T follicular helper cell (primary cell): ENCODE measurements around the gene AHR.

ENCODE experiments used
- DNase-seq: peaks from one replicate; pipeline ENCODE4 v3.0.0-alpha.2; 2020; ENCODE audit warnings: low read depth

AHR gene

GRCh38 chr7:17304926-17305325 lies 6.5 kb downstream of the AHR start:
- no peak for DNase-seq

- DNase-seq = no peak
Measured at GRCh38 chr7:17305387-17306171, 7.1 kb downstream of the AHR start.

DNA sequence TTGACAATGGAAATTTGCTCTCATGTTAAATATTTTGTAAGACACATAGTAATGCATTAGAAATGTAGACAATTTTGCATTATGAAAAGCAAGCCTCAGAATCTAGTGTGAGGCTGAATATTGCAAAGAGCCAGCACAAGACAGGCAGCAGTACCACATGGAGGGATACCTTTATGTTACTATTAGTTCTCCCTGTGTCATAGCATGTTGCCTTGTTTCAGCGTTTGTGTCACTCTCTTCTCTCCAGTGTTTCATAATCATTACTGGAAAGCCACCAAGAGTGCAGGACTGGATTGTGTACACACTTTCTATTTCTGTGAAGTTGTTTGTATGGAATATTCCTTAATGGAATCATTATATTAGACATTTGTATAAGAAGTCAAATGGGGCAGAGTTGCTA lies 8.5 kb downstream of the AHR start:
- no peak for DNase-seq

- no peak for DNase-seq
Measured at GRCh38 chr7:17307558-17307957, 9.1 kb downstream of the AHR start.

DNA sequence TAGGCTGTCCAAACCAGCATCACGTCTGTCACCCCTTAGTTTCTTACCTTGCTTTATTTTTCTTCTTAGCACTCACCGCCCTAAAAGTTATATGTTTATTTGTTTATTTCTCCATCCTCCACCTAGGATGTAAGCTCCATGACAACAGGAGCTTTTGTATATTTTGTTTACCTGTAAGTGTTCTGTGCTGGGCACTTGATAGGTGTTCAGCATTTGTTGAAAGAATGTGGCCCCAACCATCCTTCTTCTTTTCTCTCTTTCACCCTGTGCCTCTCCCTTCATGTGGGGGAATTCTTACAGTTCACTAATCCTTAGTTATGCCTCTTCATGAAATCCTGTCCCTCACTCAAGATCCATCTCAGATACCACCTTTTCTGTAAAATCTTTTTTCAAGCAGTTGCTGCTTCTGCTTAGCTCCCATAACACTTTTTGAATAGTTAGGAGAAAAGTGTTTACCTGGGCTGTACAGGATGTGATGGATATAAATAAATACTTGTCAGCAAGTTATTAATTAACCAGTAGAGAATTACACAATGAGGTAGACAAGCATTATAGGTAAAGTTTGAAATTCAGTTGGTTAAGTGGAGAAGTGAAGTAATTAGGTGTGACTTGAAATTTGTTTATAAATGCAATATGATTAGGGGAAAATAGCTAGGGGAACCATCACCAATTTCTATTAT lies 9.7 kb downstream of the AHR start:
- DNase-seq = no peak

DNA sequence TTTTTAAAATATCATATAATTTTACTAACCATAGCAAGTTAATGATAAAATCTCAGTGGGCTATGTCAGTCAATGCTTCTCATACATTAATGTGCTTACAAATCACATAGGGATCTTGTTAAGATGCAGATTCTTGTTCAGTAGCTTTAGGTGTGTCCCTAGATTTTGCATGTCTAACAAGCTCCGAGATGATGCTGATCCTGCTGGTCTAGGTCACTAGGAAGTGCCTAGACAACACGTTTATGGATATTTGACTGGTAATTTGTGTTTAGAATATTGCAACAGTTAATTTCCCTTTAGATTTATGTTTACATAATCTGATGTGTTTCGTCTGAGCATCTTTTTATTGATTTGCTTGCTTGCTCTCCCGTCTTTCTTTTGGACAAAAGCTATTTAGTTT lies 12.7 kb downstream of the AHR start:
- DNase-seq = no peak

DNA sequence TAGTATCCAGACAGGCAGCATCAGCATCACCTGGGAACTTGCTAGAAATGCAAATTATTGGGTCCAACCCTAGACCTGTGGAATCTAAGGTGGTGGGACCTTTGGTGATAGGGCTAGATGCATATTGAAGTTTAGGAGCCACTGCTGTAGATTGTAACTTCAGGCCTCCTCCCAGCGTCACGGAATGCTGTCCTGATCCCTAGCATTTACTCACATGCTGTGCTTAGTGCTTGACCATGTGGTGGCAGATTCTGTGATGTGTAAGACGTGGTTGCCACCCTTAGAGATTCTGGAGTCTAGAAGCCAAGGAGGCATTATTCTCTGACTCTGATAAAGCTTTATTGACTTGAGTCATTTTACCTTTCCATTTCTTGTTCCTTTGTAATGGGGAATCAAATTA lies 13.5 kb downstream of the AHR start:
- DNase-seq = no peak

GRCh38 chr7:17312641-17313040 lies 14.2 kb downstream of the AHR start:
- DNase-seq = no peak

GRCh38 chr7:17313194-17313593 lies 14.7 kb downstream of the AHR start:
- DNase-seq = no peak

- DNase-seq = no peak
Measured at GRCh38 chr7:17315974-17316373, 17.5 kb downstream of the AHR start.

DNA sequence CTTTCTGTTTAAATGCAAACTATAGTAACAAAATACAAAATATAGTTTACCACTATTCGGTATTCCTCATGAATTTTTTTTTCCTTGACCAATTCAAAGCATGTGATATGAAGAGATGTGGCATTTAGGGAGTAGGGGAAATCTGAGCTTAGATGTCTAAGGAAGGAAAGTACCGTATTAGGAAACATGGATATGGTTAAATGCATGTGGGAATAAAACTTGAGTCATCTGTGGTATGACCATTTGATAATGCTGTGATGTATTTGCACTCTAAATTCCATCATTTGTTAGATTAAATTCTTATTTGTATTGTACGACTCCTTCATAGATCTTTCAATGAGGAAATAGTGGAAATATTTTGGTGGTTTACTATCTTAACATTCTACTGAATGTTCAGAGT lies 19.7 kb downstream of the AHR start:
- no peak for DNase-seq

DNA sequence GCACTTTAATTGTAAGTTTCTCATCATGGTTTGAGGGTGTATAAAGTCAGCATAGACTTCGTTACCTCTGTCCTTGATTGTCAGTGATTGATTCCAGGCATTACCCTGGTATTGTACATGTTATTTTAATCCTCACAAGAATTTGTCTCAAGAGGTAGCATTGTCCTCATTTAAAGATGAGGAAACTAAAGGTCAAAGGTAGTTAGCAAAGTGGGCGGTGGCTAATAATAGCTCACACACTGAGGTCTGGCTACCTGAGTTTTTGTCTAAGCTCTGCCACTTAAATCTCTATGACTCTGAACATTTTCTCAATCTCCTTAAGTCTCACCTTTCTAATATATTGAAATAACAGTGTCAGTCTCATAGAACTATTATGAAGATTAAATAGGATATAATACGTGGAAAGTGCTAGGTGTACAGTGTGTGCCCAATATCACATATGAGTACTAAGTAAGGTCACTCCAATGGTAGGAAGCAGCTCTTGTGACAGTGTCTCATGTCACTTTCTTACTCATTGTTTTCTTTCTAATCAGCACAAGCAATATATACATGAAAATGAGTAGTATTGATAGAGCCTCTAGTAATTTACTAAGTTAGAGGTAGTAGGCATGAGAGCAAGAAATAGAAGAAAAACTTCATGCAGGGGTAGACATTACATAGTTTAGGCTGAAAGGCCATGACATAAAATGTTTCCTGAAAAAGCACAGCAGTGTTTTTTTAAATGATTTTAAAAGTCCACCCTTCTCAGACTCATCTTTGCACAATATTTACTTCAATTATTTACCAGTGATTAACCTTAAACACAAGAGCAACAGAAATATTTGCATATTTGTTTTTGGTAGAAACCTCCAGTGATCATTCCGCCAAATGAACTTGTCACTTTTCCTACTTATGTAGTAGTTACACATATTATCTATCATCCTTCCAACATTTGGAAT lies 21.0 kb downstream of the AHR start:
- no peak for DNase-seq

DNA sequence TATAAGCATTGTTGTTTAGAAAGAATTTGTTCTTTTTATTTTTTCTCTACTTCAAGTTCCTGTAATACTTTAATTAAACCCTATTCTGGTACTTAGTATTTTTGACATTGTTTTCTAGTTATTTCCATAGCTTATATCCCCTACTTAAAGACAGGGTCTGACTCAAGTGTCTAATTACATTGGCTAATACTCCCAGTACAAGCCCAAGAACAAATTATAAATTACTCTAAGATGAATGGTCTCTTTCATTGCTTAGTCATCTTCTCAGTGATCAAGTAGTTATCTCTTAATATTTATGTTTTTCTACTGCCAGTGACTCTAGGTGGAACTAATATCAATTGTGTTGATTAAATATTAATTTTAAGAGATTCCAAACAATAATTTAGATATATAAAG lies 21.6 kb downstream of the AHR start:
- no peak for DNase-seq

DNA sequence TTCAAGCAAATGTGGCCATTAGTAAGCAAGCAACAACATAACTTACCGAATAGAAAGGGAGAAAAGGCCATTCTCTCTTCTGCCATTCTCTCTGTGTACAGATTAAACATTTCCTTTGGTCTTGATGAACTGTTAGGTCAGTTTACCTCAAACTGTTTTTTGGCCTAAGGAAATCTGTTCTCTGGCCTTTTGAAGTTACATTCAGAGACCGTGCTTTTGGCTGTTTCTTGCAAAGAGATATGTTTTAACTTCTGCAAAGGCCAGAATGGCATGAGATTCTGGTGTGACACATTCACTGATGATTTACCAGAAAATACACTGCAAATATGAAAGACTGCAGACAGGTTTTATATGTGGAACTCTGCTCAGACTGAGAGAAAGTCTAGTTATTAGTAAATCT lies 22.2 kb downstream of the AHR start:
- DNase-seq = no peak

DNA sequence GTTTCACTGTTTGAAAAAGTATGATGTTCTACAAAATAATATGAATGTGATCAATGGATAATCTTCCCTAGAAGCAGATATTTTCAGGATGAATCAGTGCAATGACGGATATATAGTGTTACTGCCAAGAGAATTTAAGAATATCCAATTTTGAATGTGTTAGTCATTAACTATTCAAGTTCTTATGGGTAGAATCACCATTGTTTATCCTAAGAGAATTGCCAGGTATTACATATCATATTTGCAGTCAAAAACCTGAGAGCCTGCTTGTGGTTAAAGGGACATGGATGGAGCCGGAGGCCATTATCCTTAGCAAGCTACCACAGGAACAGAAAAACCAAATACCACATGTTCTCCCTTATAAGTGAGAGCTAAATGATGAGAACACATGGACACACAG lies 26.9 kb downstream of the AHR start:
- DNase-seq = no peak

GRCh38 chr7:17326378-17326777 lies 27.9 kb downstream of the AHR start:
- DNase-seq = no peak

DNA sequence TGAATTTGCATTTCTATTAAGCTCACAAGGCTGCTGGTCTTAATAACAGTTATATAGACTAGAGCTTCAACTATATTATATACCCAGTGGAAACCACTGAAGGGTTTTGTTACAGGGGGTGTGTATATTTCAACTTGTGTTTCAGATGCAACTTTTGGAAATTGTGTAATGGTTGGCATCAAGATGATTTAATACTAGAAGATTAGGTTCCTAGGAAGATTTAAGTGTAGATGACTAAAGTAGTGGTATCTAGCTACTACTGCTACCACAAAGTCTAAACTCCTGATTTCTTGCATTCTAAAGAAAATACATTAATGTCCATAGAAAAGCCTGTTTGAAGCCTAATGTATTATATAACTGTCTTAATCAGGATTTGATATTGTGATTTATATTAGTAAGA lies 30.2 kb downstream of the AHR start:
- no peak for DNase-seq

- no peak for DNase-seq
Measured at GRCh38 chr7:17329440-17329839, 31.0 kb downstream of the AHR start.

GRCh38 chr7:17331891-17332501 lies 33.5 kb downstream of the AHR start:
- no peak for DNase-seq

DNA sequence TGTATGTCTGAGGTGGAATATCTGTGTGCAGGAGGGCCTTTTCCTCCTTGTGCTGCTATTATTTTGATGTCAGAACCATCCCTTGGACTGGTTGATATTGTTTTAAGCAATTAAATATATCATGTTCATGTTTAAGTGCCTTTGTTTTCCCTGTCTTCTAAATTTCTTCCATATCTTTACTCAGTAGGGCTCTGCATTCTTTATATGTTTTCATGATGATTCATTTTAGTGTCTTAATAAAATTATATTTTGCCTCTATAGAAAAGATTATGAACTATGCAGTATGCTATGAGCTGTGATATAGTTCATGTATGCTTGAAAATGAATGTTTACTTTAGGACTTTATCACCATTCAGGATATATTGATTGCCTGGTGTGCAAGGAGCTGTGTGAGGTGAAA lies 34.8 kb downstream of the AHR start:
- DNase-seq = no peak

DNA sequence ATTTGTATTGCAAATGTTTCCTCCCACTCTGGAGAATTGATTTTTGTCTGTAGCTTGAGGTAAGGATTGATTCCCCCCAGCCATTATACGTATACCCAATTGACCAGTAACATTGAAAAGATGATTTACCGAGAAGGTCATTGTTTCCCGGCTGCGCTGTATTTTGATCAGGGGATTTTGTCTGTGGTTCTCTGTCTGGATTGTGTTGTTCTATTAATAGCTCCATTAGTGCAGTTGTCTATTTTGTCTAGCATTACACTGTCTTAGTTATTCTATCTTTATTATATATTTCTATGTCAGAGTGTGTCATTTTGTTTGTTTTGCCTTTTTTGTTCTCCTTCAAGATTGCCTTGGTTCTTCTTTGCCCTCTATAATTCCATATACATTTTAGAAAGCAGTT lies 37.7 kb downstream of the AHR start:
- DNase-seq = no peak

DNA sequence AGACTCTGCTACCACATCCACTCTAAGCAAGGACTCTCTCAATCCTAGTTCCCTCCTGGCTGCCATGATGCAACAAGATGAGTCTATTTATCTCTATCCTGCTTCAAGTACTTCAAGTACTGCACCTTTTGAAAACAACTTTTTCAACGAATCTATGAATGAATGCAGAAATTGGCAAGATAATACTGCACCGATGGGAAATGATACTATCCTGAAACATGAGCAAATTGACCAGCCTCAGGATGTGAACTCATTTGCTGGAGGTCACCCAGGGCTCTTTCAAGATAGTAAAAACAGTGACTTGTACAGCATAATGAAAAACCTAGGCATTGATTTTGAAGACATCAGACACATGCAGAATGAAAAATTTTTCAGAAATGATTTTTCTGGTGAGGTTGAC lies 40.7 kb downstream of the AHR start:
- no peak for DNase-seq
